HG03460 (cell line): ENCODE measurements around the gene NTRK1.

Experiments used
- ATAC-seq: cut with Tn5 transposase; IDR thresholded peaks from one replicate; pipeline ENCODE4 v1.9.1; 2021; ENCODE audit not compliant: unreplicated experiment

NTRK1 gene

DNA sequence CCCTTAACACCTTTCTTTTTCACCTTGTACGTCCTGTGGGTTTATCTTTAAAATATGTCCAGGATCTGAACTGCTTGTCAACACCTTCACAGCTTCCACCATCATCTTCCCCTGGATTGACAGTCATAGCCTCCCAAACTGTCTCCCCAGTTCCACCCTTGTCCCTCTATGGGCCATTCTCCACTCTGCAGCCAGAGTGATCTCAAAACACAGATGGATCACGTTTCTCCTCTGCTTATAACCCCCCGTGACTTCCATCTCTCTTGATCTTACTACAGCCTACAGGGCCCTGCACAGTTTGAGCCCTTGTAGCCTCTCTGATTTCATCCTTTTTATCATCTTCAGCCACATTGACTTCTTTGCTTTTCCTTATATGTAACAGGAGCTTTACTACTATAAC, 6.0 kb upstream of the NTRK1 start:
- no peak for ATAC-seq

DNA sequence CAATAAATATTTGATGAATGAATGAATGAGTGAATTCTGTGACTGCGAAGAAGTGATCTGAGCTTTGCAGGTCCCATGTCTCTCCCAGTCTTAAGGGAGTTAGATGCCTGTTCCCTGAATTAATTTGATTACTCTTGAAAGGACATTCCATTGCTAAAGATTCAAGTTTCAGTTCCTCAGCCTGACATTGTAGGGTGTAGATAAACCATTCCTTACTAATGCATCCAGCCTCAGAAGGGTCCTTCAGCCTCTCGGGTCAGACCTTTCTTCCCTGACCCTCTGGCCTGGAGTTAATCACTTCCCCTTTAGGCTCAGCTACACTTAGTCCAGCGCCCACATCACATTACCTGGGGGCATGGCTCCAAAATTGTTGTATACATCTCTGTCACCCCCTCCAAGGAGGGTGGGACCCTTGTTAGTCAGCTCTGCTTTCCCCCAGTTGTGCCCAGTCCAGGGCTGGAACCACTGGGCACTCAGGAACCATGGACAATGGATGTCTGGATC, 4.3 kb upstream of the NTRK1 start:
- ATAC-seq, result no peak

DNA sequence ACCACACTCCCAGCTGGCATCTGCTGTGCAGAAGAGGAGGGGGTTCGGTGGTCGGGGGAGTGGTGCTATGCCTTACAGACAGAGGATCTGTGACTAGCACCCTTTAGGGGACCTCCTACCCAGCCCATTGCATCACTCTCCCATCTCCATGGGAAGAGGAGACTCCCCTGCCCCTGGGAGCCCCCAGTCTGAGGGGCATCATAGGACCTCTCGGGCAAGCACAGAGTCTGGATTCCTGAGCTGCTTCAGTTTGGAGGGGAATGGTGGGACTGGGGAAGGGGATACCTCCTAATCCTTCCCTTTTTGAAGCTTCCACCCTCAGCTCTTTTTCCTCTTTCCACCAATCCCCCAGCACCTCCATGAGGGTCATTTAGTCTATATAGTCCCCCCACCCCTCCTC, 3.1 kb upstream of the NTRK1 start:
- no peak for ATAC-seq

DNA sequence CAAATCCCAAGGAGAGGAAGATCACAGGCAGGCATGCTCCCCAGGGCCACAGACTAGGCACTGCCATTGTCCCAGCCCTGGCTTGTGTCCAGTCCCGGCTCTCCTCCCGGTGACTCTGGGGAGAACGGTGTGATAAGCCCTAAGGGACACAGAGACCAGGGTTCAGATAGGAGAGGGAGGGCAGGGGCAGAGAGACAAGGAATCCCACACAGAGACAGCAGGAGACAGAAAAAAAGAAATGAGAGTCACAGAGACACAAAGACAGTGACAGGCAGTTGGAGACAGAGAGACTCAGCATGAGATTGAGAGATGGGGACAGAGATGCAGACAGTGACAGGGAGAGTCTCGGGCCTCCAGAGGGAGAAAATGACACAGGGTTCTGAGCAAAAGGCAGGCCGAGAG, 2.1 kb upstream of the NTRK1 start:
- ATAC-seq, result no peak

DNA sequence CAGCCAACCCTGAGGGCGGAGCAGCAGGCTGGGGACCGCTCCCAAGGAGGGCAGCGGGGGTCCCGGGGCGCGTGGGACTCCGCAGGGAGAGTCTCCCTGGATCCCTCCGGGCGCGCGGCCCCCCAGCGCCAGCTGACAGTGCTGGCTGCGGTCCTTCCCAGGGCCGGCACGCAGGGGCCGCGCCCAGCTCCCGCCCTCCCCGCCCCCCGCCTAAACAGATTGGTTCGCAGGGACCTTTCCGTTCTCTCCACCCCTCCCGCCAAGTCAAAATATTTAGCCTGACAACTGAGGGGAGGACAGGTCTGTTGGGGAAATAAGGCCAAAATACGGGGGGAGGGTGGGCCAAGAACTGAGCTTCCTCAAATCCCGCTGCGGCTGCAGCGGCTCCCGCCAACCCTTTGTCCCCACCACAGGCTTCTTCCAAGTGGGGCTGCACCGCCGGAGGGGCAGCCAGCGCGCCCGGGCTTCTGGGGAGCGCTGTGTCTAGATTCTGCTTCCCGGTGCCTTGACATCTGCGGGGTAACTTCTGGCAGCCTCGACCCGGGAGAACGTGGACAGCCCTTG, 1.6 kb upstream of the NTRK1 start, which contains the start of gene INSRR:
Gene INSRR (minus strand): TSS at position 159 of the 564 bp plus-strand sequence. CDS start 496 bp downstream, outside the sequence.
- ATAC-seq, result no peak

DNA sequence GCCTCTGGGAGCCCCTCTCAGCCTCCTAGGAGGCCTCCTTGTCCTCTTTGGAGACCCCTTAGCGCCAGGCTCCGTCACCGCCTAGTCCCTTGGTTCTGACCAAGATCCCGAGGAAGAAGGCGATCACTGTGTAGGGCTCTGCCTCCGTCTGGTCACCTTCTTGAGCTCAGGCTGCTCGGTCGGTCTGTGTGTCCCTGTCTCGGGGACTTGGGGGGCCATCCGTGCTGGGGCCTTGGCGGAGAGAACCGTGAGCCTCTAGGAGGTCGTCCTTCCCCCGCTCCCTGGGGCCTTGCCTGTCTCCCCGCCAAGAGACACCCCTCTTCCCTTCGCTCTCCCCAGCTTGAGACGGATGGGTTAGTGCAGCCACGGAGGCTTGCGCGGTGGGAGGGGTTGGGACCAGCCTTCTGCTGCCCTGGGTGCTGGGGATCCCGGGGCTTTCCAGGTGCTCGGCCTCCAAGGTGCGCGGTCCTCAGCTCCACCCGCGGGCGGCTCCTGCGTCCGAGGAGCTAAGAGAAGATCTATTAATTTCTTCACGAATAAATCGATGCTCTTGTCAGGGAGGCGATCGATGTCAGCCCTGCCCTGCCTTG, 1.0 kb upstream of the NTRK1 start:
- ATAC-seq, result no peak

DNA sequence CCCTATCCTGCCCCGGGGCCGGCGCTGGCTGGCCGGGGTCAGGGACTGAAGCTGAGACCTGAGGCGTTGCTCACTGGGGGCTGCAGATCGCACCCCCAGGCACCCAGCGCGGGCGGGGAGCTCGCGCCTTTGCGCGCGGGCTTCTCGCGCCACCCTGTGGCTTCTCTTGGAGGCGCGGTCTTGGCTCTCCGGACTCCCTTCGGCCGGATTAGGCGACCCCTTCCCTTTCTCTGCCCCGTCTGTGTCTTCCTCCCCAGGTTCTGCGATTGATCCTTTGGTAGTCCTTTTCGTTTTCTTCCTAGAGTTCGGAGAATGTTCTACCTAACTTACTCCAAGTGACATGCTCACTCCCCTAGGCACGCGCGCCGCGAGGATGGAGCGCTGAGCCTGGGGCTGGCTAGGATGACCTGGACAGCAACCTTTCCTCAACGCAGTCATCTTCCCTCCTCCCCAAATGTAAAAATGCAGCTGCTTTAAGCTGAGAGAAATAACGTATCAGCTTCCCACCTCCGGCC, 495 bp upstream of the NTRK1 start:
- no peak for ATAC-seq

DNA sequence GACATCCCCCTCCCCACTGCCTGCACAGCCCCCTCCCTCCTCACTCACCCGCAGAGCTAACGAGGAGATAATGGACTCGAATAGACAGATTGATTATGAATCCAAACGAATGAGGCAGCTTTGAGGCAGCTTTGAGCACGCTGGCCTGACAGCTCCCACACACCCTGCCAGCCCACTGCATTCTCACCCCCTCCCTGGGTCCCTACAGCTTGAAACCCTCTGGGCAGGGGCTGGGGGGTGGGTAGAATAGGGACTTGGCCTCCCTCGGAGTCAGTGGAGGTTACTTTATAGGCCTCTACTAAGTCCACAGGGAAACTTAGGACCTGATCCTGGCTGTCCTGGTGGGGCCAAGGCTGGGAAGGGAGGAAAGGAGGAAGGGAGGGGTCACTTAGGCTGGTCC, 1.9 kb downstream of the NTRK1 start:
- ATAC-seq, result no peak

DNA sequence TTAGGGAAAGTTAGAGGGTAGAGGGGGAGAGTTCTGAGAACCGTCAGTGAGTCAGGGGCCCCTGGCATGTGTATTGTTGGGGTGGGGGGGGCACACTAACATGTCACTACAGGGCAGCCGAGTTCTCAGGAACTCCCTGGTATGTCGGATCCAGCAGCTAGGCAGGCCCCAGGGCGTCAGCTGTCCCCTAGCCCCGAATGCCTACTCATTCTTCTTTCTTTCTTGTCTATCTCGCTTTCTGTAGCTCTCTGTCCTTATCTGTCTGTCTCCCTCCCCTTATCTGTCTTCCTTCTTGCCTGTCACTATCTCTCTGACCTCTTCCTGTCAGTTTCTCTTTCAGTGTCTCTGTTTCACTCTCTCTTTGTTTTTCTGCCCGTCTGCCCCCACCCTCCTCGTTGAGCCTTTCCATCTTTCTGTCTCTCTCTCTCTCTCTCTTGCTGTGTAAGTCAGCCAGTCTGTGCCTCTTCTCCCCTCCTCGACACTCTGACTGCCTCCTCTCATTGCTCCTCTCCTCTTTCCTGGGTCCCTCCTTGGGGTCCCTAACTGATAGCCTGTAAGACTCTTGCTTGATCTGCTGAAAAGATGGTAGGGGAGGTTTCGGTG, 2.4 kb downstream of the NTRK1 start:
- ATAC-seq, result no peak

DNA sequence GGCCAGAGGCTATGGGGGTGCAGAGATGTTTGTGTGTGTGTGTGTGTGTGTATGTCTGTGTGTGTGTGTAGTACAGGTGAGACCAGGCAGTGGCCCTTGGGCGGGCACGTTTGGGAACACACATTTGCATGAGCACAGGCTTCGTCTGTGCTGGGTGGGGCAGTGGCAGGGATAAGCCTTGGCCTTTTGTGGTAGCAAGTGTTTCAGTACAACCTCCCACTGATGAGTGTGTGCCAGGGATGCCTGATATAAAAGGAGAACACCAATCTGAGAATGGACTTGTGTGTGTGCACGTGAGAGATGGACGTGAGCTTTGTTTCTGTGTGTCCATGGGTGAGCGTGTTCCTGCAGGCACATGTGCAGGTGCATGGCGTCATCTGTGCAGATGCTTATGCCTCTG, 3.0 kb downstream of the NTRK1 start:
- ATAC-seq, result no peak

DNA sequence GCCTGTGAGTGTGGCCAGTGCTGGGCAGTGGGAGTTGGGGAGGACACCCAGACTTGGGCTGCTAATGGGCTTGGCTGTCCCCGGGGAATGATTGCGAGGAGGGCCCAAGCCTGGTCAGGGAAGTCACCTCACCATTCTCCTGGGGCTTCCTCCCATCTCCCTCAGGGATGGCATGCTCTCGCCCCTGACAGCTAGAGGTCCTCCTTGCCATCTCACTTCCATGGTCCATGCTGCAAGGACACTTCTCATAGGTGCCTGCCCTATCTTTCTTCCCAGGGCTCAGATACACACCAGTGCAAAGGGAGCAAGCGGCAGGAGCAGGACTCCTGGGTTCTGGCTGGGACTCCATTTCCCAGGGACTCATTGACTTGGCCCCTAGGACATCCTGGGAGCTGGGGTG, 4.1 kb downstream of the NTRK1 start:
- no peak for ATAC-seq

DNA sequence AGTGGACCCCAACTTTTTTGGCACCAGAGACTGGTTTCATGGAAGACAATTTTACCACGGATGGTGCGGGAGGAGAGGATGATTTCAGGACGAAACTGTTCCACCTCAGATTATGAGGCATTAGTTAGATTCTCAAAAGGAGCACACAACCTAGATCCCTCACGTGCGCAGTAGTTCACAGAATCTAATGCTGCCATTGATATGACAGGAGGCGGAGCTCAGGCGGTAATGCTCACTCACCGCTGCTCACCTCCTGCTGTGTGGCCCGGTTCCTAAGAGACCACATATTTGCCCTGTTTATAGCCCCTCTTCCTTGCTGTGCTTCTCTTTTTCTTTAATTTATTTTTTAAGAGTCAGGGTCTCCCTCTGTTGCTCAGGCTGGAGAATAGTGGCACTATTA, 4.6 kb downstream of the NTRK1 start:
- no peak for ATAC-seq

DNA sequence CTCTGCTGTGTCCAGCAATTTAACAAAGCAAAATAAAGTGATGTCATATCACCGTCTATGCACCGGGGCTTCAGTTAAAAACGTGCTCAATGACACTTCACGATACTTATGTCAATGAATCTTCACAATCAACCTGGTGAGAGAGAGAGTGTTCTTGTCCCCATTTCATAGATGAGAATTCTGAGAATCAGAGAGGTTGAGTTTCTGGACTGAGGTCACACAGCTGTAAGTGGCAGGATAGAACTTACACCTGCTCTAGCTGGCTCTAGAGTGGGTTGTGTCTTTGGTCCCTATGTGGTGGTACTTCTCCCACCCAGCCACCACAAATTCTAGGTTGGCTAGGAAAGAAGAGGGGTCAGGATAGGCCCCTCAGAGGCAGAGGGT, 5.2 kb downstream of the NTRK1 start:
- no peak for ATAC-seq

DNA sequence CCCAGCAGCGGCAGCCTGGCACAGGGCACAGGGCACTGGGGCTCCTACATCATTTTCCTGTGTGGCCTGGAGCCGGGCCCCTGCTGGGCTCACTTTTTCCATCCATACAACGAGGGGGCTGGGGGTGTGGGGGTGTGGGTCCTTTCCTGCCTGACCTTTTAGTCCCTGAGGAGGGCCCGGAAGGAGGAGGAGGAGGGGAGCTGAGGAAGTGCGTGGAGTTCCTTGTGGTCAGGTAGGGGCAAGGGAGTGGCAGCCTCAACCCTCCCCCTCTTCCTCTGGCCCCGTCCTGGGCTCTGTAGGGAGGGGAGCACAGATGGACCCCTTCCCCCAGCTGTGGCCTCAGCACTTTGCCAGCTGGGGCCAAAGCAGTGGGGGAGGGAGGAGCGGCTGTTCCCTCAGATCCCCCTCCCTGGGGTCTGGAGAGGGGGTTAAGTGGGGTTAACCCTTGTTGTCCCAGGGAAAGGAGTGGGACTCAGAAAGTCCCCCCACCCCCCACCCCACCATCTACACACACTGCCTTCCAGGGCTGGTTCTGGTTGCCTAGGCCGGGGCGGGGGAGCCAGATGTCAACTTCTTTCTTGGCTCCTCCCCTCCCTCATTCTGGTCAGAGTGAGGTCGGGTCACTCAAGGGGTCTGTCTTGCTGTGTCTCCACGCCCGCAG, 5.7 kb downstream of the NTRK1 start:
- ATAC-seq, result no peak

DNA sequence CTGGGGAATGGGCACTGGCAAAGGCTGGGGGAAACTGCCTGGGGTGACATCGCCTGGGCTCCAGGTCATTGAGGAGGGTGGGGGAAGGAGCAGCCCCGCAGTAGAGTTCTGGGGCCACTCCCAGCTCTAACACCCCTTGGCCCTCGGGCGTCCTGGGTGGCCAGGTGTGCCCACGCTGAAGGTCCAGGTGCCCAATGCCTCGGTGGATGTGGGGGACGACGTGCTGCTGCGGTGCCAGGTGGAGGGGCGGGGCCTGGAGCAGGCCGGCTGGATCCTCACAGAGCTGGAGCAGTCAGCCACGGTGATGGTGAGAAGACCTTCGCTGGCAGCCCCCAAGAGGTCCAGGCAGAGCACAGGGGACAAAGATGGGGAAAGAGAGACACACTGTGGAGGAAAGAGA, 7.7 kb downstream of the NTRK1 start:
- ATAC-seq, result no peak

DNA sequence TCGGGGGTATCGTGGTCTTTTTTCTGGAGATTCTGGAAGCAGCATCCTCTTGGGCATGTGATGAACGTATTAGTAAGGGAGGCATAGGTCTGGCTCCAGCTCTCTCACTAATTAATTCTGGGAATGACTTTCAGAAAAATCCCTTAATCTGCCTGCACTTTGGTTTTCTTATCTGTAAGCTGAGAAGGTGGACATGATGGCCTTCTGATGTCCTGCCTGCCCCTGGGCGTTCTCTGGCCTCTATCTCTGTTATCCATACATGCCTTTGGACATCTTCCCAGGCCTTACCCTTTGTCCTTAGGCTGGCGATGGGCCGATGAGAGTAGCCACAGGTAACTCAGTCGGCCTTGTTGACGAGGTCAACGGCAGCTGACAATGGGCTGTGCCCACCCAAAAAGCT, 8.8 kb downstream of the NTRK1 start:
- no peak for ATAC-seq

DNA sequence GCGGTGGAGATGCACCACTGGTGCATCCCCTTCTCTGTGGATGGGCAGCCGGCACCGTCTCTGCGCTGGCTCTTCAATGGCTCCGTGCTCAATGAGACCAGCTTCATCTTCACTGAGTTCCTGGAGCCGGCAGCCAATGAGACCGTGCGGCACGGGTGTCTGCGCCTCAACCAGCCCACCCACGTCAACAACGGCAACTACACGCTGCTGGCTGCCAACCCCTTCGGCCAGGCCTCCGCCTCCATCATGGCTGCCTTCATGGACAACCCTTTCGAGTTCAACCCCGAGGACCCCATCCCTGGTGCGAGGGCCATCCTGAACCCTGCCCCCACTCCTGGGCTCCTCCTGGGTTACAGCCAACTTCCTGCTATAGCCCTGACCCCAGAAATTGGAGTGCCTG, 13.0 kb downstream of the NTRK1 start:
- ATAC-seq, result no peak

DNA sequence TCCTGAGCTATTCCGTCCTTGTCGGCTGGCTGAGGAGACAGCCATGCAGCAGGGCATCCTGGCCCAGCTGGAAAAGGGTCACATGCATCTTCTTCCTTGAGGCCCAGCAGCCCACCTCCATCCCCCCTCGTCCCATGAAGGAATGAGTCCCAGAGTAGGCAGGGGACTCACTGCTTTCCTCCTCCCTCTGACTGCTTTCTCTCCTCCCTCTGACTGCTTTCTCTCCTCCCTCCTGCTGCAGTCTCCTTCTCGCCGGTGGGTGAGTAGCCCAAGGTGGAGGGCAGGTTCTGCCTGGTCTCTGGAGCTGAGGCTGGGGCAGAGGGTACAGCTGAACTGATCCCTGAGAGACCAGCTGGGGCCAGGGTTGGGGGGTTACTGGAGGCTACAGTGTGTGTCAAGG, 13.5 kb downstream of the NTRK1 start:
- no peak for ATAC-seq

DNA sequence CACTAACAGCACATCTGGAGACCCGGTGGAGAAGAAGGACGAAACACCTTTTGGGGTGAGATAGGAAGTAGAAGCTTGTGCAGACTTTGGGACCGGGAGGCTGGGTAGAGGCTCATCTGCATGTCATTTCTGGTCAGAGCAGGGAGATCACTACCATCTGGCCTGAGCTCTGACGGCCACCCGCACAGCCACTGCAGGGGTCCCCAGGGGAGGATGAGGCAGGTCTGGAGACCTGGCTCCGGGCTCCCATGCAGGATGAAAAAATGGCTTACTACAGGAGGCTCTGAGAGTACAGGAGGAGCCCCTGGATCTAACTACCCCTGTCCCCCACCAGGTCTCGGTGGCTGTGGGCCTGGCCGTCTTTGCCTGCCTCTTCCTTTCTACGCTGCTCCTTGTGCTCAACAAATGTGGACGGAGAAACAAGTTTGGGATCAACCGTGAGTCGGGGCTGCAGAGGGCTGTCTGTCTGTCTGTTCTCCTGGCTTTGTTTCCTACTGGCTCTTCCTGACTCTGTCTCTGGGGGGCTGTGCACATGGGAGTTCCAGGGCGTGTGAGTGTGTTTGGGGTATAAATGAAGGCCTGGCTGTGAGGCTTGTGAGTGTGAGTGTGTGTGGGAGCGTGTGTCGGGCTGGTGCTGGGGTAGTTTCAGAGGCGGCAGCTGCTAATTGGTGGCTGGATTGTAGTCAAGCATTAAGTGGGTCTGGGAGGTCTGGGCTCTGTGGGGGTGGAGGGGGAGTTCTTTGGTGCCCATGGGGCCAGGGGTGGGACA, 14.1 kb downstream of the NTRK1 start:
- no peak for ATAC-seq

DNA sequence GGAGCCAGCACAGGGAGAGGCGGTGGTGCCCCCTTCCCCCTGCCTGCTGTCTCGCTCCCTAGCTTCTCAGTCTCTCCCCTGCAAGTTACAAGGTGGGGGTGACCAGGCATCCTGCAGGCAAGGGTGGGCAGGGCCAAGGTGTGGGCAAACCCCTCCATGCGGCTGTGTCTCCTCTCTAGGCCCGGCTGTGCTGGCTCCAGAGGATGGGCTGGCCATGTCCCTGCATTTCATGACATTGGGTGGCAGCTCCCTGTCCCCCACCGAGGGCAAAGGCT, 14.6 kb downstream of the NTRK1 start:
- no peak for ATAC-seq

DNA sequence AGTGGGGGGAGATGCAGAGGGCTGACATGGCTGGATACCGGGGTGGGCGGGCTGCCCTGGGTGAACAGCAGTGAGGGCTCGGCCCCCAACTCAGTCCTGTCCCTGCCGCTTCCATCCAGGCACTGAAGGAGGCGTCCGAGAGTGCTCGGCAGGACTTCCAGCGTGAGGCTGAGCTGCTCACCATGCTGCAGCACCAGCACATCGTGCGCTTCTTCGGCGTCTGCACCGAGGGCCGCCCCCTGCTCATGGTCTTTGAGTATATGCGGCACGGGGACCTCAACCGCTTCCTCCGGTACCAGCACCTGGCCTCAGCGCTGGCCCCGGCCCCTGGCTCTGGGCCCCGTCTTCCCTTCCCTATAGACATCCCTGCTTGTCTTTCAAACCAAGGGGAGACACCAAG, 15.6 kb downstream of the NTRK1 start:
- no peak for ATAC-seq
